HCT116 (cell line): ENCODE data around the gene EIF3L. TPM values are rescaled to one million over a fixed set of nuclear protein-coding genes. Genes with fewer than 3 reads are reported as not detected.

ENCODE experiments used
- ATAC-seq: fragments of 200-7000 bp; cut with Tn5 transposase; 2 replicates; pipeline ENCODE4 v1.9.1; 2020; ENCODE audit warnings: mild to moderate bottlenecking, moderate library complexity
- BruUV-seq: library from RNA; stranded (reverse); fragments of 400-500 nt; replicated peaks from 2 replicates; lab custom pipeline; 2021; lab: Mats Ljungman, UMichigan
- CTCF ChIA-PET: fragments of 300-600 bp; sonication (Branson Sonifier 250); formaldehyde crosslinking; loops from one replicate; lab custom pipeline; 2021; ENCODE audit warnings: antibody characterized with exemption; lab: Charles Lee
- POLR2A ChIA-PET: fragments of 300-600, 350-600 bp; sonication (Branson Sonifier 250); formaldehyde crosslinking; loops from one replicate; lab custom pipeline; 2021; ENCODE audit warnings: antibody characterized with exemption; lab: Charles Lee
- RAD21 ChIA-PET, 2 experiments: fragments of 300-600 bp; sonication (Branson Sonifier 250); formaldehyde crosslinking; loops; one replicate each; lab custom pipeline; 2023; ENCODE audit warnings: low total read pairs in 2 of 2; ENCODE audit not compliant: uncharacterized antibody in 2 of 2, unreplicated experiment in 2 of 2, low non-redundant PET in 1 of 2; lab: Charles Lee
- DNase-seq: peaks from one replicate; pipeline ENCODE4 v3.0.0-alpha.2; 2010; ENCODE audit warnings: low read depth, low spot score
- H2AFZ ChIP-seq: fragments of 200-600 bp; shearing (Covaris generic), sonication (generic); 2 replicates; pipeline ENCODE4 v1.6.1; 2017; ENCODE audit warnings: low read depth, mixed run types, mixed read lengths, antibody characterized with exemption, low read length; ENCODE audit not compliant: poor library complexity, severe bottlenecking
- H3K27ac ChIP-seq: 2 replicates; pipeline ENCODE4 v1.5.1; 2012; ENCODE audit warnings: low read depth, low read length
- H3K27me3 ChIP-seq: fragments of 200-600 bp; sonication (generic); 2 replicates; pipeline ENCODE4 v1.6.1; 2016; ENCODE audit warnings: mixed run types, low read length, mixed read lengths; ENCODE audit not compliant: insufficient read depth
- H3K36me3 ChIP-seq, 2 experiments: fragments of 200-500 bp in 1 of 2; fragments of 200-600 bp in 1 of 2; sonication (Bioruptor generic) in 1 of 2; sonication (generic) in 1 of 2; 2 replicates each; pipeline versions ENCODE4 v1.5.1 to v1.6.1; 2014 to 2016; ENCODE audit warnings: low read length in 2 of 2, inconsistent platforms in 1 of 2, mixed read lengths in 1 of 2, mixed run types in 1 of 2; ENCODE audit not compliant: insufficient read depth in 2 of 2, control insufficient read depth in 1 of 2
- H3K4me1 ChIP-seq, 2 experiments: fragments of 200-600 bp in 1 of 2; sonication (generic) in 1 of 2; 2 replicates each; pipeline versions ENCODE4 v1.5.1 to v1.6.1; 2012 to 2017; ENCODE audit warnings: low read length in 2 of 2, inconsistent platforms in 1 of 2, mild to moderate bottlenecking in 1 of 2, mixed read lengths in 1 of 2, mixed run types in 1 of 2, moderate library complexity in 1 of 2; ENCODE audit not compliant: insufficient read depth in 2 of 2, control insufficient read depth in 1 of 2
- H3K4me2 ChIP-seq: fragments of 200-600 bp; sonication (generic); 2 replicates; pipeline ENCODE4 v1.6.1; 2017; ENCODE audit warnings: mixed run types, low read length, mixed read lengths
- H3K4me3 ChIP-seq, 2 experiments: fragments of 200-600 bp in 1 of 2; sonication (generic) in 1 of 2; replicated peaks in 1 of 2; 2 replicates each; pipeline ENCODE4 v1.5.1; 2011 to 2016; ENCODE audit warnings: low read length in 2 of 2, control low read depth in 1 of 2, low read depth in 1 of 2, mild to moderate bottlenecking in 1 of 2, mixed read lengths in 1 of 2, mixed run types in 1 of 2
- H3K79me2 ChIP-seq: fragments of 200-600 bp; sonication (generic); 2 replicates; pipeline ENCODE4 v1.6.1; 2017; ENCODE audit warnings: mild to moderate bottlenecking, mixed run types, low read length, moderate library complexity, mixed read lengths; ENCODE audit not compliant: insufficient read depth
- H3K9ac ChIP-seq: fragments of 200-600 bp; sonication (generic); 2 replicates; pipeline ENCODE4 v1.6.1; 2016; ENCODE audit warnings: low read length, mixed read lengths
- H3K9me2 ChIP-seq: fragments of 200-600 bp; sonication (generic), shearing (Covaris generic); 2 replicates; pipeline ENCODE4 v1.6.1; 2017; ENCODE audit warnings: mixed run types, mild to moderate bottlenecking, moderate library complexity; ENCODE audit not compliant: insufficient read depth
- H3K9me3 ChIP-seq, 2 experiments: fragments of 200-500 bp in 1 of 2; fragments of 200-600 bp in 1 of 2; sonication (Bioruptor generic) in 1 of 2; sonication (generic) in 1 of 2; 2 replicates each; pipeline ENCODE4 v1.6.1; 2014 to 2017; ENCODE audit warnings: low read length in 2 of 2, mixed read lengths in 2 of 2, inconsistent platforms in 1 of 2, low read depth in 1 of 2, mild to moderate bottlenecking in 1 of 2, mixed run types in 1 of 2, moderate library complexity in 1 of 2; ENCODE audit not compliant: control insufficient read depth in 1 of 2, insufficient read depth in 1 of 2
- H4K20me1 ChIP-seq: fragments of 200-600 bp; sonication (generic), shearing (Covaris generic); 2 replicates; pipeline ENCODE4 v1.6.1; 2017; ENCODE audit warnings: mixed run types, mild to moderate bottlenecking, moderate library complexity; ENCODE audit not compliant: insufficient read depth
- EZH2 ChIP-seq: fragments of 200-600 bp; sonication (generic); IDR thresholded peaks from 2 replicates; pipeline ENCODE4 v1.6.1; 2017; ENCODE audit warnings: antibody characterized with exemption, mixed run types
- POLR2A ChIP-seq: IDR thresholded peaks from 2 replicates; pipeline ENCODE4 v1.7.0; 2011; ENCODE audit warnings: borderline replicate concordance; ENCODE audit not compliant: insufficient read depth, insufficient read length; ENCODE audit errors: extremely low read depth
- POLR2AphosphoS5 ChIP-seq: IDR thresholded peaks from 2 replicates; pipeline ENCODE4 v1.6.1; 2011; ENCODE audit warnings: mild to moderate bottlenecking, low read depth, low read length, moderate library complexity
- SP1 ChIP-seq: IDR thresholded peaks from 2 replicates; pipeline ENCODE4 v1.6.1; 2012; ENCODE audit warnings: low read depth
- intact Hi-C: fragments of 100-400 bp; cut with micrococcal nuclease; formaldehyde crosslinking; loops from 2 replicates; pipeline ENCODE4 v1.10.0; 2022
- total RNA-seq: library from RNA; stranded (reverse); gene quantifications from one replicate; pipeline ENCODE4 v1.2.1, GENCODE V29; 2021; ENCODE audit not compliant: unreplicated experiment
- TF ChIP-seq, protein P1 (sequence below): IDR thresholded peaks from 2 replicates; pipeline ENCODE4 v1.6.1; 2011; ENCODE audit warnings: mild to moderate bottlenecking, low read length, moderate library complexity; ENCODE audit not compliant: insufficient replicate concordance; ENCODE audit errors: extremely low read depth
- TF ChIP-seq, protein P2 (sequence below): IDR thresholded peaks from 2 replicates; pipeline ENCODE4 v1.6.1; 2012

EIF3L gene
- total RNA-seq, 1 experiment from 2014 or later = 687 TPM

DNA sequence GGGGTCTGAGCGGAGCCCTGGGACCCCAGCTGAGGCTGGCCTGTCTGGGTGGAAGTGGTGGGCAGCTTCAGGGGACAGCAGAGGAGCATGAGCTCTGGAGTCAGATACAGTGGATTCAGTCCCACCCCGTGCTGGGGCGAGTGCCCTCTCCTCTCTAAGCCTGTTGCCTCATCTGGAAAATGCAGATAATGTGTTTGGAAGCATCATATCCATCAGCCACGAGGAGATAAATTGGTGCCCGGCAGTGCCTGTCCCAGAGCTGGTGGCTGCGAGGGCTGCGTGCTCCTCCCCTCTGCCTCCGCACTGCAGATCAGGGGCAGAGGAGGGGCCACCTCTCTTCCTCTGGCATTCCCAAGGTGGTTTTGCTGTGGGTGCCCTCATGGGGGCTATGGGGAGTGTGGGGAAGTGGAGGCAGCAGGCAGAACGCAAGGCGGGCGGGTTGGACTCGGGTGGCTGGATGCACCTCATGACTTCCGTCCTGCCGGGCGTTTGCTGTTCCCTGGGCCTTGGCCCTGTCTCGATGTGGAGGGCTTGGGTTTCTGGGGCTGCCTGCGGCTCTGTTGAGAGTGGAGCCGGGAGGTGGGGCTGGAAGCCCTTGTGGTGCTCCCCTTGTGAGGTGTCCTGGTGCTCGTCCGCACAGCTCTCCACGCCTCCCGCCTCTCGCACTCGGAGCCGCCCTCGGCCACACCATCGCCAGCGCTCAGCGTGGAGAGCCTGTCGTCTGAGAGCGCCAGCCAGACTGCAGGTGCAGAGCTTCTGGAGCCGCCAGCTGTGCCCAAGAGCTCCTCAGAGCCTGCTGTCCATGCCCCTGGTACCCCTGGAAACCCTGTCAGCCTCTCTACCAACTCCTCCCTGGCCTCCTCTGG lies 77.8 kb downstream of the EIF3L start (continued):
- TF ChIP-seq, protein P1, sequence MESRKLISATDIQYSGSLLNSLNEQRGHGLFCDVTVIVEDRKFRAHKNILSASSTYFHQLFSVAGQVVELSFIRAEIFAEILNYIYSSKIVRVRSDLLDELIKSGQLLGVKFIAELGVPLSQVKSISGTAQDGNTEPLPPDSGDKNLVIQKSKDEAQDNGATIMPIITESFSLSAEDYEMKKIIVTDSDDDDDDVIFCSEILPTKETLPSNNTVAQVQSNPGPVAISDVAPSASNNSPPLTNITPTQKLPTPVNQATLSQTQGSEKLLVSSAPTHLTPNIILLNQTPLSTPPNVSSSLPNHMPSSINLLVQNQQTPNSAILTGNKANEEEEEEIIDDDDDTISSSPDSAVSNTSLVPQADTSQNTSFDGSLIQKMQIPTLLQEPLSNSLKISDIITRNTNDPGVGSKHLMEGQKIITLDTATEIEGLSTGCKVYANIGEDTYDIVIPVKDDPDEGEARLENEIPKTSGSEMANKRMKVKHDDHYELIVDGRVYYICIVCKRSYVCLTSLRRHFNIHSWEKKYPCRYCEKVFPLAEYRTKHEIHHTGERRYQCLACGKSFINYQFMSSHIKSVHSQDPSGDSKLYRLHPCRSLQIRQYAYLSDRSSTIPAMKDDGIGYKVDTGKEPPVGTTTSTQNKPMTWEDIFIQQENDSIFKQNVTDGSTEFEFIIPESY = no peak
- TF ChIP-seq, all 23 proteins: peak for 0

DNA sequence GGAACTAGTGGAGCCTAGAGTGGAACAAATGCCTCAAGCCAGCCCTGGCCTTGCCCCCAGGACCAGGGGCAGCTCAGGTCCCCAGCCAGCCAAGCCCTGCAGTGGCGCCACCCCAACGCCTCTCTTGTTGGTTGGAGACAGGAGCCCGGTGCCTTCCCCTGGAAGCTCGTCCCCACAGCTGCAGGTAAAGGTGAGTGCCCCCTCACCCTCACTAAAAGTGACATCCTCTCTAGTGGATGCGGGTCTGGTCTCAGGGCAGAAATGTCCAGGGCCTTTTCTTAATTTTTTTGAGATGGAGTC lies 78.4 kb downstream of the EIF3L start:
- TF ChIP-seq SP1 (no peak), EZH2 (no peak), POLR2A (no peak), POLR2AphosphoS5 (no peak)
- TF ChIP-seq, protein P2, sequence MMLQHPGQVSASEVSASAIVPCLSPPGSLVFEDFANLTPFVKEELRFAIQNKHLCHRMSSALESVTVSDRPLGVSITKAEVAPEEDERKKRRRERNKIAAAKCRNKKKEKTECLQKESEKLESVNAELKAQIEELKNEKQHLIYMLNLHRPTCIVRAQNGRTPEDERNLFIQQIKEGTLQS = no peak
- H3K9ac ChIP-seq = no peak overlapping the region

More for the DNA sequence above, 78.4 kb downstream of the EIF3L start:
- ATAC-seq = no peak
- no peak overlapping the region for H3K4me2 ChIP-seq
- H2AFZ ChIP-seq = no peak overlapping the region
- H3K79me2 ChIP-seq = no peaks in the 10 kb centered on the region
- no peak overlapping the region for H3K27ac ChIP-seq
- H3K4me3 ChIP-seq = no peak overlapping the region
- H3K9me3 ChIP-seq = no peaks in the 10 kb centered on the region
- no peaks in the 10 kb centered on the region for H3K9me2 ChIP-seq
- CTCF ChIA-PET = no interaction called here
- H3K36me3 ChIP-seq = peaks cover 11 to 17% of the 10 kb centered on the region in 2 experiments; a peak in 2 of 4 replicates
- RAD21 ChIA-PET = no interaction called here
- no peaks in the 10 kb centered on the region for H3K27me3 ChIP-seq
- no TSS peak for BruUV-seq
- H3K4me1 ChIP-seq = no peaks in the 10 kb centered on the region
- H4K20me1 ChIP-seq = no peaks in the 10 kb centered on the region
- DNase-seq = no peak
- POLR2A ChIA-PET = no interaction called here
- intact Hi-C loops = no loop called here
